ENCODE data around the gene GTF2A1L. TPM values are rescaled to one million over a fixed set of nuclear protein-coding genes. Genes with fewer than 3 reads are reported as not detected.

The GTF2A1L gene
- total and polyA plus RNA-seq, 10 of the 15 experiments (the other 5 are each of a cell fraction or from before 2014, with no cell fraction given), result not detected

DNA sequence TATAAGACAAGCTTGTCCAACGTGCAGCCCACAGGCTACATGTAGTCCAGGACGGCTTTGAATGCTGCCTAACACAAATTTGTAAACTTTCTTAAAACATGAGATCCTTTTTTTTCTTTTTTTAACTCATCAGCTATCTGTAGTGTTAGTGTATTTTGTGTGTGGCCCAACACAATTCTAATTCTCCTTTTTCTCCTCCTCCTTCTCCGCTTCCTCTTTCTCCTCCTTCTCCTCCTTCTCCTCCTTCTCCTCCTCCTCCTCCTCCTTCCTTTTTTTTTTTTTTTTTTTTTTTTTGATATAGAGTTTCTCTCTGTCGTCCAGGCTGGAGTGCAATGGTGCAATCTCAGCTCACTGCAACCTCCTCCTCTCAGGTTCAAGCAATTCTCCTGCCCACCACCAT, 39.3 kb upstream of the GTF2A1L start:
- Histone ChIP-seq H3K79me2 (ENCODE audit: control insufficient read depth, insufficient read depth, low read length) (no peaks in the 10 kb centered on the region), H3K4me2 (ENCODE audit: control insufficient read depth, insufficient read depth) (no peak overlapping the region), H3K9me3 (replicated peaks; ENCODE audit: control insufficient read depth, insufficient read depth, low read length) (no peaks in the 10 kb centered on the region), H3K36me3 (ENCODE audit: control insufficient read depth in 2 of 2, insufficient read depth in 2 of 2, low read length in 1 of 2) (no peaks in the 10 kb centered on the region), H2AFZ (ENCODE audit: control insufficient read depth, low read depth, low read length) (no peak overlapping the region), H3K4me3 (no peak overlapping the region), H4K20me1 (ENCODE audit: control insufficient read depth, insufficient read depth) (no peaks in the 10 kb centered on the region), H3K4me1 (ENCODE audit: control insufficient read depth, insufficient read depth, low read length) (no peaks in the 10 kb centered on the region; the same call in 1 of the 2 replicates), H3K9ac (ENCODE audit: control insufficient read depth, insufficient read depth, low read length) (no peak overlapping the region), H3K27me3 (replicated peaks in 1 of 2; ENCODE audit: control insufficient read depth in 2 of 2, insufficient read depth in 2 of 2, low read length in 1 of 2) (0 out of 4 replicates have a peak, but pooled peaks cover 0 to 2% of the 10 kb centered on the region in 2 experiments), H3K27ac (ENCODE audit: control insufficient read depth, insufficient read depth) (no peak overlapping the region)
- POLR2A ChIA-PET, result no interaction called here
- FAIRE-seq, result no peak
- in situ Hi-C loops (cut with MboI), result no loop called here
- no TSS peak for BruUV-seq (replicated peaks)
- SMC1A ChIA-PET (ENCODE audit: uncharacterized antibody, unreplicated experiment), result no interaction called here
- TF ChIP-seq, protein P1, sequence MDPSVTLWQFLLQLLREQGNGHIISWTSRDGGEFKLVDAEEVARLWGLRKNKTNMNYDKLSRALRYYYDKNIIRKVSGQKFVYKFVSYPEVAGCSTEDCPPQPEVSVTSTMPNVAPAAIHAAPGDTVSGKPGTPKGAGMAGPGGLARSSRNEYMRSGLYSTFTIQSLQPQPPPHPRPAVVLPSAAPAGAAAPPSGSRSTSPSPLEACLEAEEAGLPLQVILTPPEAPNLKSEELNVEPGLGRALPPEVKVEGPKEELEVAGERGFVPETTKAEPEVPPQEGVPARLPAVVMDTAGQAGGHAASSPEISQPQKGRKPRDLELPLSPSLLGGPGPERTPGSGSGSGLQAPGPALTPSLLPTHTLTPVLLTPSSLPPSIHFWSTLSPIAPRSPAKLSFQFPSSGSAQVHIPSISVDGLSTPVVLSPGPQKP (IDR thresholded peaks at IDR 0.05; ENCODE audit: low read depth, low read length), result no peak
- no peak for TF ChIP-seq MYB (IDR thresholded peaks at IDR 0.05; ENCODE audit: borderline replicate concordance, low read depth, low read length)
- TF ChIP-seq BMI1 (IDR thresholded peaks at IDR 0.05; ENCODE audit: borderline replicate concordance), result no peak
- TF ChIP-seq, protein P2, sequence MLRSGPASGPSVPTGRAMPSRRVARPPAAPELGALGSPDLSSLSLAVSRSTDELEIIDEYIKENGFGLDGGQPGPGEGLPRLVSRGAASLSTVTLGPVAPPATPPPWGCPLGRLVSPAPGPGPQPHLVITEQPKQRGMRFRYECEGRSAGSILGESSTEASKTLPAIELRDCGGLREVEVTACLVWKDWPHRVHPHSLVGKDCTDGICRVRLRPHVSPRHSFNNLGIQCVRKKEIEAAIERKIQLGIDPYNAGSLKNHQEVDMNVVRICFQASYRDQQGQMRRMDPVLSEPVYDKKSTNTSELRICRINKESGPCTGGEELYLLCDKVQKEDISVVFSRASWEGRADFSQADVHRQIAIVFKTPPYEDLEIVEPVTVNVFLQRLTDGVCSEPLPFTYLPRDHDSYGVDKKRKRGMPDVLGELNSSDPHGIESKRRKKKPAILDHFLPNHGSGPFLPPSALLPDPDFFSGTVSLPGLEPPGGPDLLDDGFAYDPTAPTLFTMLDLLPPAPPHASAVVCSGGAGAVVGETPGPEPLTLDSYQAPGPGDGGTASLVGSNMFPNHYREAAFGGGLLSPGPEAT (IDR thresholded peaks at IDR 0.05; ENCODE audit: low read depth), result no peak
- TF ChIP-seq SUZ12 (IDR thresholded peaks at IDR 0.05; ENCODE audit: unreplicated experiment), result no peak
- TF ChIP-seq BHLHE40 (IDR thresholded peaks at IDR 0.05; ENCODE audit: borderline replicate concordance in 1 of 2, low read depth in 2 of 2, low read length in 1 of 2), result no peak
- WGBS (ENCODE audit: insufficient coverage, insufficient replicate concordance, low lambda C conversion rate, missing lambda C conversion rate), result 16% methylated on average over 4 of the region's 4 CpGs
- no peak for DNase-seq (ENCODE audit: low read depth, low spot score)
- ATAC-seq, result no peak
- RAD21 ChIA-PET (ENCODE audit: unreplicated experiment), result no interaction called here
- intact Hi-C loops (cut with micrococcal nuclease; ENCODE audit: unreplicated experiment), result no loop called here
- CTCF ChIA-PET, result no interaction called here
